GM21515 (cell line): ENCODE results near the gene GPNMB.
A peak's percentile ranks its signal among the peaks of the same experiment; 100 is the strongest.

Experiments used
- ATAC-seq: cut with Tn5 transposase; IDR thresholded peaks from one replicate; pipeline ENCODE4 v1.9.1; 2021; ENCODE audit not compliant: unreplicated experiment

GPNMB gene

DNA sequence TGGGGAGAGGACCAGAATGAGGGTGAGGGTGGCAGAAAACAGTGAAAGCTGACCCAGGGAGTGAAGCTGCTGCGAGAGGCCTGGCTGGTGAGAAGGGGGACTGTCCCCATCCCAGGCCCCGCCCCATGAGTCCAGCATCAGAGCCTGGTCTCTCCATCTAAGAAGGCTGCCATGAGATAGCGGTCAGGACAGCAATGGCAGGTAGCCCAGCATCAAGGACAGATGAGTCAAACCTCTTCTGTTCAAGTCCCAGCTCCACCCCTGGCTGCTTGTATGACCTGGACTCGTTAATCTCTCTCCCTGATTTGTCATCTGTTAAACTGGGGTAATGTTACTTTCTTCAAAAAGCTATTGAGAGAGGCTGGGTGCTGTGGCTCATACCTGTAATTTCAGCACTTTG, 22.2 kb downstream of the GPNMB start:
- no peak for ATAC-seq

DNA sequence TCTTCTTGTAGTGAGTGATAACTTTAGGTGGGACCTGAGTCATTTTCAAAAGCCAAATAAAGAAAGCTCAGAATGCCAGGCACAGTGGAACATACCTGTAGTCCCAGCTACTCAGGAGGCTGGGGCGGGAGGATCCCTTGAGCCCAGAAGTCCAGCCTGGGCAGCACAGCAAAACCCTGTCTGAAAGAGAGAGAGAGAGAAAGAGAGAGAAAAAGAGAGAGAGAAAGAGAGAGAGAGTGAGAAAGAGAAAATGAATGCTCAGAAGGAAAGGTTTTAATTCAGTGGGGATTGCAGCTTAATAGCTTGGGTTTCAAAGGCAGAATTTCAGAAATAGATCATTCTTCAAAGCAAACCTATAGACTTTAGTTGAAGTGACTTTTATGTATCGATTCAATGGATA, 25.7 kb downstream of the GPNMB start:
- no peak for ATAC-seq

DNA sequence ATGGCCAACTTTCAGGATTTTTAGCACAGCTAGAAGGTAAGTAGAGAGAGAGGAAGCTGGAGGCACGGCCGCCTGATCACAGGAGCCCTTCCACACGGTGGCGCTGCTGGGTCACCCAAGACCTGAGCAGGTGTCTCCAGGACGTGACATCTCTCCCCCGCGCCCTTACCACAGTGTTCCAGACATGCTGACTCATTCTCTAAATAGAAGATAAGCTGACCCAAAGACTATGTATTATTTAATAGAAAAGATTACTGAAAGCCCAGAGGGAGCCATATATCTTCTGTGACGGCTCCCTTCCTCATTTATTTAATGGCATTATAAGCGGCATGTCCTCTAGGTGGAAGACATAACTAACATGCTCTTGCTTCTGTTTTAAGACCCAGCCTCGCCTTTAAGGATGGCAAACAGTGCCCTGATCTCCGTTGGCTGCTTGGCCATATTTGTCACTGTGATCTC, 26.6 kb downstream of the GPNMB start:
- peak; percentile 99 for ATAC-seq

DNA sequence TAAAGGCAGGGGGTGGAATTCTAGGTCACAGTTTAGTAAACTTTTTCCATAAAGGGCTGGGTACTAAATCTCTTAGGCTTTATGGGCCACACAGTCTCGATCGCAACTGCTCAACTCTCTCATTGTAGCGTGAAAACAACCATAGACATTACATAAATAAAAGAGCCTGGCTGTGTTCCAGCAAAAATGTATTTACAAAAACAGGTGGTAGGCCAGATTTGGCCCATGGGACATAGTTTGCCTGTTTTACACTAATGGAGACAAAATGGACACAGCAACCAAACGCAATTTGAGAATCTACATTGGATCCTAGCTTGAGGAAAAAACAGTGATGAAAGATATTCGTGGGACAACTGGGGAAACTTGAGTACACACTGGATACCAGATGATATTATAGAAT, 29.3 kb downstream of the GPNMB start:
- ATAC-seq, result no peak

DNA sequence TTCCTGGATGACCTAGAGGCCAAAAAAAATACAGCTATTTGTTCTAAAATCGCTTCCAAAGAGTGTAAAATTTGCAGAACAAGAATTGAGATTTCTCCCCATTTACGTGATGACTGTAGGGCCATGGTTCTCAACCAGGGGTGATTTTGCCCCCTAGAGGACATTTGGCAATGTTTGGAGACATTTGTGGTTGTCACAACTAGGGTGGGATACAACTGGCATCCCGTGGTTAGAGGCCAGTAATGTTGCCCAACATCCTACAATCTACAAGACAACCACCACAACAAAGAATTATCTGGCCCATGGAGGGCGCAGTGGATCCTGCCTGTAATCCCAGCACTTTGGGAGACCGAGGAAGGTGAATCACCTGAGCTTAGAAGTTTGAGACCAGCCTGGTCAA, 29.8 kb downstream of the GPNMB start:
- no peak for ATAC-seq

DNA sequence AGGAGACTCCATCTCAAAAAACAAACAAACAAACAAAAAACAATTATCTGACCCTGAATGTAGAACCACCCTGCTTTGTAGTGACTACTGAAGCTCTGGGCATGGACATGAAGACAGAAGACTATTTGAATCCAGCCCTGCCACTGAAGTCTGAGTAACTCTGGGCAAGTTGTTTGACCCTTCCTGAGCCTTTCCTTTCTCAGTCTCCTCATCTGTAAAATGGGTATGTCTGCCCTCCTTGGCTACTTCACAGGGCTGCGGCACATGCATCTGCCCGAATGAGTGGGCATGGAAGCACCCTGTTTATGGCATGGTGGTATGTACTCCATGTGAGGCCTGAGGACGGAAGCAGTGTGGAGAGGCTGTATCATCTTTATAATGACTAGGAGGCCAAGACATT, 30.4 kb downstream of the GPNMB start:
- ATAC-seq, result no peak

DNA sequence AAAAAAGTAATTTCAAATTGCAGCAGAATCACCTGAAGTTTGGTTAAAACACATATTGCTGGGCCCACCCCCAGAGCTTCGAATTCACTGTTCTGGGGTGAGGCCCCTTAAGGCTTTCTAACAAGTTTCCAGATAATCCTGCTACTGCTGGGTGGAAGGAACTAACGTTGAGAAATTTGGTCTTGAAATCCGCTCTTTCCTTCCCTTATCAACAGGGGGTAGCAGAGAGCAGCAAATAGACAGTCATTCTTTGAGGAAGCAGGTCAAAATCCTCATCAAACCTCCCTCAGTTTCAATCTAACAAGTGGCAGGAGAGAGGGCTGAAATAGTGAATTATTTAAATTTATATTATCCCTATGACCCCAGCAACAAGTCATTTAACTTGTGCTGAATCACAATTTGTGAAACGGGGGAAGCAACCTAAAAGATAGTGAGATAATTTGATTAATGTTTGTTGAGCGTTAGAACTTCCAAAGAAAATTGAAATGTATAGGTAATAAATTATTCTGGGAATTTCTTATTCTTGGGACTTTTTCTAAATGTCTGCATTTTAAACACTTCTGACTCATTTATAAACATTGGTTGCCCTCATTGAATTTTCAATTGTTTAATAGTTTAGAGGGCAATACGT, 30.9 kb downstream of the GPNMB start:
- no peak for ATAC-seq

DNA sequence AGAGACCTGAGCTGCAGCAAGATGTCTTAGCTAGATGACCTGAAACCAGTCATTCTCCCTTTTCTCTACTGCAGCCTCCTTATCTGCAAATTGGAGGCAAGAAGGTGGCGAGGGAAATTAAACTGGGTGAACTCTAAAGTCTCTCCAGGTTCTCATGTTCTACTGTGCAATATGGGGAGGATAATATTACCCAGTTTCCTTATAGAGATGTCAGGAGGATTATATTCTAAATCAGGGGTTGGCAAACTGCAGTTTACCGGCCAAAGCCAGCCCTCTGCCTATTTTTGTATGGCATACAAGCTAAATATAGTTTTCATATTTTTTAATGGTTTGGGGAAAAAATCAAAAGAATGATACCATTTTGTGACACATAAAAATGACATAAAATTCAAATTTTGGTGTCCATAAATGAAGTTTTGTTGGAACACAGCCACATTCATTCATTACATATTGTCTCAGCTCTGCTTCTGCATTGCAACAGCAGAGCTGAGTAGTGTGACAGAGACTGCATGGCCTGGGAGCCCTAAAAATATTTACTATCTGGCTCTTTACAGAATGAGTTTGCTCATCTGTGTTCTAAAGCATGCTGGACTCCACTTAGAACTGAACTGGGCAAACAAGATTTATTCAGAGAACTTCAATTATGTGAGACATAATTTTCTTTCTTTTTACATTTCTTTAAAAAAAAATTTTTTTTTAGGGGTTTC, 33.4 kb downstream of the GPNMB start:
- ATAC-seq, result no peak

DNA sequence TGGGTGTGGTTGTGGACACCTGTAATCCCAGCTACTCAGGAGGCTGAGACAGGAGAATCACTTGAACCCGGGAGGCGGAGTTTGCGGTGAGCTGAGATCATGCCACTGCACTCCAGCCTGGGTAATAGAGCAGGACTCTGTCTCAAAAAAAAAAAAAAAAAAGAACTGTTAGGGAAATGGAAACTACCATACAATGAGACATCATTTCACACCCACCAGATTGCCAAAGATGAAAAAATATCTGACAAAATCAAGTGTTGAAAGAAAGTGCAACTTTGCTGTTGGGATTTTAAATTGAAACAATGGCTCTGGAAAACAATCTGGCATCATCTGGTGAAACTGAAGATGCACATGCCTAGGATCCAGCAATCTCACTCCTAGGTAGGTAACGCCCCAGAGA, 36.5 kb downstream of the GPNMB start:
- ATAC-seq, result no peak

DNA sequence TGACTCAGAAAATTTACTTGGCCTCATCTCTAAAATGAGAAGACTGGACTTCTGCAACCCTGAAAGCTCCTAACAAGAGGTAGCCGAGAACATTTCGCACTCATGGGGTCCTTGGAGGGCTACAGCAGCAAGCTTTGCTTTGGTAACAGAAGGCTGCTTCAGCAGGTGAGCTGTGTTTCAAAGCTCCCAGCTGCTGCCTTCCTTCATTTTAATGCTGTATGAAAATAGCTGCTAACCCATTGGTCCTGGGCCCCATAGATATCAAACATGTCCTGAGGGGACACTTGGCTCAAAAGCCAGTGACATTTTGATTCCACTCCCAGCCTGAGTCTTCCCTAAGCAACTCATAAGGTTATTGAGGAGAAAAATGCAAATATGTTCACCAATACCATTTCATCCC, 38.3 kb downstream of the GPNMB start:
- no peak for ATAC-seq

DNA sequence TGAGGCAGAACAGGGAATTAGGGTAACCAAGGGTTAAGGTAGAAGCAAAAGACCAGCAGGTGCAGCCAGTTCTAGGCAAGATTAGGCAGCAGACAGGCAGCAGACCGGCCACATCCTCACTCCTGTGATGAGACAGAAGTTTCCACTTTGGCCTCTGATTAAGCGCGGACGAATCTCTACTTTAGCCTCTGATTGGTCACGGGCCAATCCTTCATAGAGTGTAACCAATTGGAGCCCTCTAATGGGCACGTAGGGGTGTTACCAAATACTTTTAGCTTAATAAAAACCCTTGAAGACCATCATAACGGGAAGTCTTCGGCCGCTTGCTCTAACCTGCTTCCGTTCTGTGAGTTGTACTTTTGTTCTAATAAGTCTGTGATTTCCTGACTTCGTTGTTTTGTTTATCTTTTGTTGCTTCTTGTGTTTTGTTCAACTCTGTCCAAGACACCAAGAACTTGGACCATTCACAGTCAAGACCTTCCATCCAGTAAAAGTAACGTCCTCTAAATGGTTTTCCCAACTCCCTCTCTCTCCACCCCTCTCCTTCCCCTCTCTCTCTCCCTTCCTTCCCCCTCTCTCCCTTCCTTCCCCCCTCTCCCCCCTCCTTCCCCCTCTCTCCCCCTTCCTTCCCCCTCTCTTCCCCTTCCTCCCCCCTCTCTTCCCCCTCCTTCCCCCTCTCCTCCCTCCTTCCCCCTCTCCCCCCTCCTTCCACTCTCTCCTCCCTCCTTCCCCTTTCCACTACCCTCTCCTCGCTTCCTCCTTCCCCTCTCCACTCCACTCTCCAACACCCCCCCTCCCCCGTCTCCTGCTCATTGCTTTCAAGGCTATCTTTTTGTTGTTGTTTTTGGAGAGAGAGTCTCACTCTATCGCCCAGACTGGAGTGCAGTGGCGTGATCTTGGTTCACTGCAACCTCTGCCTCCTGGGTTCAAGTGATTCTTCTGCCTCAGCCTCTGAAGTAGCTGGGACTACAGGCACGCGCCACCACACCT, 39.4 kb downstream of the GPNMB start:
- no peak for ATAC-seq

DNA sequence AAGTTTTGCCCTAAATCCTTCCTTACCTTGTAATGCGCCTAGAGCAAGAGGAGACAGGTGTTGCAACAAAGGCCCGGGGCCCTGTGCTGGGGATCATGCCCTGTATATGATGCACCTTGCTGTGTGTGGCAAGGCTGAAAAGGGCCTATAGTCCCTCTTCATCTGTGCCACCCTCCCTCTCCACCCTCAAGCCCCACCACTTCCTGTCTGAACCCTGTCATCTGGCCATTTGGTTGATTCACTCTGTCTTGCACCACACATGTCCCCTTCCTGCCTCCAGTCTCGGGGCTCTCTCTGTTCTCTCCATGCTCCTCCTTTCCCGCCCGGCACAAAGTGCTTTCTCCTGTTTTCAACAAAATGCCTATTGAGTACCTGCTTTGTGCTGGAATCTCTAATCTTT, 41.0 kb downstream of the GPNMB start:
- no peak for ATAC-seq

DNA sequence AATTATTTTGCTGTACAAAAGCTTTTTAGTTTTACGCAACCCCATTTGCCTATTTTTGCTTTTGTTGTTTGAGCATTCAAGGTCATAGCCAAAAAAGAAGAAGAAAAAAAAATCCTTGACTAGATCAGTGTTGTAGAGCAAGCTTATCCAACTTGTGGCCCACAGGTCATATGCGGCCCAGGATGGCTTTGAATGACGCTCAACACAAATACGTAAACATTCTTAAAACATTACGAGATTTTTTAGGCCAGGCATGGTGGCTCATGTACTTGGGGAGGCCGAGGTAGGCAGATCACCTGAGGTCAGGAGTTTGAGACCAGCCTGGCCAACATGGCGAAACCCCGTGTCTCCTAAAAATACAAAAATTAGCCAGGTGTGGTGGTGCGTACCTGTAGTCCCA, 44.4 kb downstream of the GPNMB start:
- no peak for ATAC-seq

DNA sequence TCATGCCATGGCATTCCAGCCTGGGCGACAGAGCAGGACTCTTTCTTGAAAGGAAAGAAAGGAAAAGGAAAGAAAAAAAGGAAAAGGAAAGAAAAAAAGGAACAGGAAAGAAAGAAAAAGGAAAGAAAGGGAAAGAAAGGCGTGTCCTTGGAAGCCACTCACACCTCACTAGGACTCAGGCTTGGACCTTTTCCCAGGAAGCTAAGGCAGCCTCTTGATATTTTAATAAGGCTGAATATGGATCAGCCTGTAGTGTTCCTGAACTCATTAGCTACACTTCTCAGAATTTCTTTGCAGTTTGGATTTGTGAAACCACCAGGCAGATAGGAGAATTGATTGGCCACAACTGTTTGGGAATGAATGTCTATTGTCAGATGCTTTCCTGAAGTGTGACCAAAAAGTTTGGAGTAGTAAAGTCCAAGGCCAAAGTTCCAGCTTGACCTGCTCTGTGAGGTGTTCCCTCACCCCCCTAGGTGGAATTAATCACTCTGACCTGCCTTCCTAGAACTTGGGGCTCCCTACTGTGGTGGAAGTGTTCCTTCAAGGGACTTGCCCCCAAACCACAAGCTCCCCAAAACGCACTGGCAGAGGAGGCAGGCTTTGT, 45.5 kb downstream of the GPNMB start:
- ATAC-seq, result no peak

DNA sequence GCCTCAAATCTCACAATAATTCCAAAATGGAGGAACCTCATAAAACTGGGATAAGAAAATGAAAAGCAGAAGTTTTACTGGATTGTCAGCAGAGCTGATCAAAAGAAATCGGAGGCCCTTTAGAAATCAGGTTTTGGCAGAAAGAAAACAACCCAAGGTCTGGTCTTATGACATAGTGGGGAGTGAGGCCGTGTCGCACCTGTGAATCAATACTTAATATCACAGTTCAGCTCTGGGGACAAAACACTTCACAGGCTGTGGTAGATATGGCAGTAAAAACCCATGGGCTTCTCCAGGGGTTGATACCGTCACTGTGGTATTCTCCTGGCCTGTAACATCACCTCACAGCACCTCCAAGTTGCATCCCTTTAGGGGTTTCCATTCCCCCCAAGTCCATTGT, 46.0 kb downstream of the GPNMB start:
- no peak for ATAC-seq

DNA sequence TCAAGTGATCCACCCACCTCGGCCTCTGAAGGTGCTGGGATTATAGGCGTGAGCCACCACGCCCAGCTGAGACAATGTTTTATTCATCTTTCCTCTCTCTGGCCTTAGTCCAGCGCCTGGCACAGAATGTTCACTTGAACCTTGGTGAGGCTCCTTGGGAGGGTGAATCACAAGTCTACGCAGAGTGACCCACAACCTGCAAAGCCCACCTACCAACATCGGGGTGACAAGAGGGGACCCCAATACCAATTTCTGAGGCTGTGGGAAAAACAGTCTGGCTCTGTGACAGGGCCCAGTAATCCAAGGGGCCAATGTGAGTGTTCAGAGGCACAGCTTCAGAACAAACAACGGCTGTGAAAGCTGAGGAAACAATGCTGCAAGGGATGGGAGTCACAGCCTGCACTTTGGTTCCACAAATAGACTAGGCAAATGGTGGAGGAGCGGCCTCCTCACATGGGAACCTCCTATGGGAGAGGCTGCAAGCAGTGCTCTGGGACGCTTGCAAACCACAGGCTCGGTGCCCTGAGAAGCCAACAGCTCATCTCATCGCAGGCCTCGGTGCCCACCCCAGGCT, 47.0 kb downstream of the GPNMB start:
- ATAC-seq, result no peak

DNA sequence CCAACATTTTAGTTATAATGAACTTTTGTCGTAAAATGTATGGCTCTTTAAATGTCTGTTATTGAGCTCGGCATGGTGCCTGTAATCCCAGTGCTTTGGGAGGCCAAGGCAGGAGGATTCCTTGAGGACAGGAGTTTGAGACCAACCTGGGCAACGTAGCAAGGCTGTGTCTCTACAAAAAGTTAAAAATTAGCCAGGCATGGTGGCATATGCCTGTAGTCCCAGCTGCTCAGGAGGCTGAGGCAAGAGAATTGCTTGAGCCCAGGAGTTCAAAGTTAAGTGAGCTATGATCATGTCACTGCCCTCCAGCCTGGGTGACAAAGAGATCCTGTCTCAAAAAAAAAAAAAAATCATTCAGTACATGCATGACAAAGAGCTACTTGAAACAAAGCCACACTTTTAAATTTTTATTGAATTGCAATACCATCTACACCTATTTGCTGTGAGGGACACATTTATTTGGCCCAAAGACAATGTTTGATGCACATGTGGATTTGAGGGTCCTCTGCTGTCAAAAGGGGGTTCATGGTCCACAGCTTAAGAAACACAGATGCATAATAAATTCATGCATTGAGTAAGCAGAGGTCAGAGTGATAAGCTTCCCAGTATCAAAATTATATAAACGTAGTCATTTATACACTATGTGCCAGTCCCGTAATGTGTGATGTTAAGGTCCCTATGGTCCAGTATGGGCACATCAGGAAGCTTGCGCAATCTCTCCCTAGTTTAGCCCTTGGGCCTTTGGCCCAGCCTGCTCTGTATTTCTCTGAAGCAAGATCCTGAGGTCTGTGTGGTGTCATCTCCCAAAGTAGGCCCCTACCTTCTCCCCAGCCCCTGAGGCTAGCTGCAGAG, 48.2 kb downstream of the GPNMB start:
- ATAC-seq, result no peak

DNA sequence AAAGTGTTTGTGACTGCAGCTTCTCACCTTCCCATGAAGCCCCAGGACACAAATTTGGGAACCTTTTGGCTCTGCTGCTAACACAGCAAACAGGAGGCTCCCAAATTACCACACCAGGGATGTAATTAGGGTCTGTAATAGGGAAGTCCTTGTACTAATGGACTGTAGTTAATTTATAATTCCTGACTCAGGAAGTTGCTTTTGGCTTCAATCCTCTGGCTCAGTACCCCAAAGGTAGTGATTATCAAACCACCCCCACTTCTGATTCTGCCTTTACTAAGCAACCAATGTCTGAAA, 48.8 kb downstream of the GPNMB start:
- no peak for ATAC-seq

DNA sequence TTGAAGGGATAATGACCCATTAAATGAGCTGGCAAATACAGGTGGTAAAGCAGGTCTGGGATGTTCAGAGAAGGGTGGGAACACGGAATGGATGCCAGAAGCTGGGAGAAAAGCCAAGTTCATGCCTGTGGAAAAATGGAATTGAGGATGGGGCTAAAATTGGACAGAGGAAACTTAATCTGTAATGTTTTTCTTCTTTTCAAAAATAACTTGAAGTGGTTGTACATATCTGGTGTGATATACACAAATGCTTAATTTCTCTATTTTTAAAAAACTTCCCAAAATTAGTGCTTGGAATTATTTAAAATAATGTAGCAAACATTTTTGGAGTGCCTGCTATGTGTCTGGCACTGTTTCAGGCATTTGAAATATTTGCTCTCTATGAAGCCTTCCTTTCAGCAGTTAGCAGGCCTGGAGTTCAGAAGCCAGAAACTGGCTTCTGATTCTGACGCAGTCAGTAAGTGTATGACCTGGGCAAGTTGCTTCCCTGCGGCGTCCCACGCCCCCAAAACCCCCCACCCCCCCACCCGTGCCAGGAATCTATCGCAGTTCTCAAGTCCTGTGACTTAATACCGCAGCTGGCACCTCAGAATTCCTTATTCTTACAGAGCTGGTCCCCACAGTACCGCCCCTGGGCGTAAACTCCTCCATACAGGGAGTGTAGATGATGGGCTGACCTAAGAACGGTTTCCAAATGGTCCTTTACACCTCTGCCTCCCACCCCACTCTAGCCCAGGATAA, 51.7 kb downstream of the GPNMB start:
- no peak for ATAC-seq
